GM23338 (cell line): ENCODE data around the gene PCDHA12. TPM values are rescaled to one million over a fixed set of nuclear protein-coding genes. Genes with fewer than 3 reads are reported as not detected.
A peak's percentile ranks its signal among the peaks of the same experiment; 100 is the strongest.
"Not testable (repeated sequence)": the region's sequence is repeated elsewhere in the genome, so short reads cannot be mapped to it uniquely, and the experiment has no call there.

Source experiments
- ATAC-seq: fragments of 200-7000 bp; cut with Tn5 transposase; 3 replicates; pipeline ENCODE4 v1.9.1; 2020
- DNase-seq: peaks from one replicate; pipeline ENCODE4 v3.0.0-alpha.2; 2015; ENCODE audit warnings: low spot score
- H2AFZ ChIP-seq: fragments of 200-600 bp; sonication (generic); 2 replicates; pipeline ENCODE4 v1.8.0; 2016; ENCODE audit warnings: antibody characterized with exemption, mild to moderate bottlenecking, moderate library complexity
- H3F3A ChIP-seq: fragments of 200-600 bp; sonication (generic); replicated peaks from 2 replicates; pipeline ENCODE4 v1.8.0; 2017; ENCODE audit warnings: antibody characterized with exemption, mixed run types, low read depth
- H3K27ac ChIP-seq: fragments of 200-600 bp; sonication (generic); 2 replicates; pipeline ENCODE4 v1.6.1; 2016; ENCODE audit warnings: low read depth
- H3K27me3 ChIP-seq: fragments of 200-600 bp; sonication (generic); 2 replicates; pipeline ENCODE4 v1.8.0; 2016; ENCODE audit warnings: mild to moderate bottlenecking, mixed run types, moderate library complexity; ENCODE audit not compliant: insufficient read depth
- H3K36me3 ChIP-seq: fragments of 200-600 bp; sonication (generic); 2 replicates; pipeline ENCODE4 v1.8.0; 2016; ENCODE audit warnings: mild to moderate bottlenecking; ENCODE audit not compliant: insufficient read depth
- H3K4me1 ChIP-seq: fragments of 200-600 bp; sonication (generic); 2 replicates; pipeline ENCODE4 v1.8.0; 2016; ENCODE audit warnings: mild to moderate bottlenecking, moderate library complexity; ENCODE audit not compliant: insufficient read depth
- H3K4me2 ChIP-seq: fragments of 200-600 bp; sonication (generic); 2 replicates; pipeline ENCODE4 v1.7.1; 2017; ENCODE audit warnings: mixed run types
- H3K4me3 ChIP-seq: fragments of 200-600 bp; sonication (generic); 2 replicates; pipeline ENCODE4 v1.6.1; 2016; ENCODE audit warnings: mixed run types
- H3K79me2 ChIP-seq: fragments of 200-600 bp; sonication (generic); replicated peaks from 2 replicates; pipeline ENCODE4 v1.8.0; 2017; ENCODE audit warnings: mild to moderate bottlenecking; ENCODE audit not compliant: insufficient read depth
- H3K9me2 ChIP-seq: fragments of 200-600 bp; sonication (generic); 2 replicates; pipeline ENCODE4 v1.8.0; 2017; ENCODE audit not compliant: insufficient read depth
- H4K20me1 ChIP-seq: fragments of 200-600 bp; sonication (generic); replicated peaks from 2 replicates; pipeline ENCODE4 v1.8.0; 2017; ENCODE audit warnings: mild to moderate bottlenecking; ENCODE audit not compliant: insufficient read depth
- H3K27ac Mint-ChIP-seq: 2 replicates; pipeline ENCODE4 v1.8.0; 2020; ENCODE audit warnings: inconsistent platforms, mild to moderate bottlenecking, moderate library complexity, mixed read lengths
- H3K27me3 Mint-ChIP-seq: 3 replicates; pipeline ENCODE4 v1.8.0; 2022; ENCODE audit warnings: low read depth, mild to moderate bottlenecking, moderate library complexity, mixed read lengths, inconsistent platforms; ENCODE audit not compliant: insufficient read depth, poor library complexity
- H3K36me3 Mint-ChIP-seq: 3 replicates; pipeline ENCODE4 v1.8.0; 2021; ENCODE audit warnings: low read depth, mild to moderate bottlenecking, inconsistent platforms, moderate library complexity, mixed read lengths
- H3K4me1 Mint-ChIP-seq: 3 replicates; pipeline ENCODE4 v1.8.0; 2020; ENCODE audit warnings: mild to moderate bottlenecking, inconsistent platforms, mixed read lengths
- H3K4me3 Mint-ChIP-seq: 3 replicates; pipeline ENCODE4 v1.8.0; 2021; ENCODE audit warnings: moderate library complexity, mild to moderate bottlenecking, inconsistent platforms, mixed read lengths
- H3K9me3 Mint-ChIP-seq: 3 replicates; pipeline ENCODE4 v1.8.0; 2020; ENCODE audit warnings: moderate library complexity, mild to moderate bottlenecking, inconsistent platforms, mixed read lengths
- CTCF ChIP-seq, 2 experiments: fragments of 200-600 bp in 1 of 2; sonication (generic) in 1 of 2; conservative IDR thresholded peaks; 2 replicates each; pipeline versions ENCODE4 v1.5.1 to v1.6.1; 2016 to 2017; ENCODE audit warnings: antibody characterized with exemption in 2 of 2, low read depth in 2 of 2, mild to moderate bottlenecking in 2 of 2, moderate library complexity in 1 of 2
- EZH2phosphoT487 ChIP-seq: fragments of 200-600 bp; sonication (generic); IDR thresholded peaks from one replicate; pipeline ENCODE4 v1.8.1; 2018; ENCODE audit warnings: antibody characterized with exemption; ENCODE audit not compliant: unreplicated experiment
- POLR2AphosphoS5 ChIP-seq: IDR thresholded peaks from 2 replicates; pipeline ENCODE4 v1.6.1; 2016; ENCODE audit warnings: antibody characterized with exemption, low read depth
- ZNF114 ChIP-seq: fragments of 250-450 bp; sonication (Bioruptor Pico); IDR thresholded peaks from 2 replicates; pipeline ENCODE4 v1.5.0; 2020; ENCODE audit warnings: mild to moderate bottlenecking, moderate library complexity
- polyA plus RNA-seq: library from polyadenylated mRNA; unstranded; fragments of >200 nt; fragmentation: Nextera tagmentation; extraction: Ambion mirVana; gene quantifications from 2 replicates; pipeline ENCODE4 v1.2.1, GENCODE V29; 2016
- total RNA-seq: library from RNA; depleted of rRNA; stranded (reverse); fragments of >200 nt; shearing (Covaris generic); gene quantifications from 2 replicates; pipeline ENCODE4 v1.2.3, GENCODE V29; 2014

PCDHA12 gene
- total and polyA plus RNA-seq, 2 experiments from 2014 or later: 5.1 to 17.7 TPM

GRCh38 chr5:140848139-140849102, 26.7 kb upstream of the PCDHA12 start, which contains the start of gene PCDHA9:
Gene PCDHA9, plus strand, starts transcription at chr5:140848382. Its CDS starts 114 bp downstream, at chr5:140848496.
- H3K27me3 ChIP-seq, H3K27ac ChIP-seq, H3K79me2 ChIP-seq, H3K4me1 ChIP-seq, H3K27me3 Mint-ChIP-seq, H3K9me3 Mint-ChIP-seq, H3K9me2 ChIP-seq, H4K20me1 ChIP-seq, H3K27ac Mint-ChIP-seq, H3K4me1 Mint-ChIP-seq, H3K36me3 ChIP-seq, H3F3A ChIP-seq, H3K36me3 Mint-ChIP-seq, DNase-seq: not testable (repeated sequence)
- H2AFZ ChIP-seq: peak within 1 kb of the TSS; percentile 96
- peak; percentile 43 to 50; a peak in 3 of 4 replicates for TF ChIP-seq CTCF (conservative IDR thresholded peaks at IDR 0.05; ENCODE audit: low read depth in 2 of 2)
- peak within 1 kb of the TSS; percentile 70 for H3K4me3 ChIP-seq
- H3K4me2 ChIP-seq: peak within 1 kb of the TSS; percentile 82
- ATAC-seq: peak; percentile 97
- H3K4me3 Mint-ChIP-seq: peak within 1 kb of the TSS; percentile 82

- H4K20me1 ChIP-seq, H3K27ac ChIP-seq, H3K79me2 ChIP-seq, H3K27ac Mint-ChIP-seq, H3K27me3 ChIP-seq, H3K9me2 ChIP-seq, ATAC-seq, H3K4me1 Mint-ChIP-seq, H3K9me3 Mint-ChIP-seq, H3K4me3 Mint-ChIP-seq, H3K27me3 Mint-ChIP-seq, H2AFZ ChIP-seq, H3F3A ChIP-seq, H3K36me3 ChIP-seq, DNase-seq, H3K36me3 Mint-ChIP-seq, H3K4me2 ChIP-seq, H3K4me1 ChIP-seq, H3K4me3 ChIP-seq: not testable (repeated sequence)
Measured at GRCh38 chr5:140849831-140850634, 25.1 kb upstream of the PCDHA12 start.

- ATAC-seq (peak; percentile 83), DNase-seq (peak; percentile 90)
- no peak within 1 kb of the TSS for H3K27ac ChIP-seq
- Mint-ChIP-seq H3K9me3 (peaks cover 26% of the 10 kb centered on the region), H3K4me1 (peaks cover 7% of the 10 kb centered on the region; the same call in 2 of the 3 replicates), H3K4me3 (peak within 1 kb of the TSS; percentile 92), H3K27me3 (peaks cover 5% of the 10 kb centered on the region), H3K36me3 (peaks cover 37% of the 10 kb centered on the region), H3K27ac (peak within 1 kb of the TSS; percentile 96)
- no peaks in the 10 kb centered on the region for H3K27me3 ChIP-seq
- peak within 1 kb of the TSS; percentile 71 for H3K4me2 ChIP-seq
- peak within 1 kb of the TSS; percentile 57 for H3K4me3 ChIP-seq
- H4K20me1 ChIP-seq: no peaks in the 10 kb centered on the region
- H2AFZ ChIP-seq: 0 out of 2 replicates have a peak within 1 kb of the TSS, but pooled peaks have one; percentile 1
- no peaks in the 10 kb centered on the region; the same call in 1 of the 2 replicates for H3K4me1 ChIP-seq
- peaks cover 15% of the 10 kb centered on the region for H3K79me2 ChIP-seq
- H3F3A ChIP-seq: no peaks in the 10 kb centered on the region
- H3K9me2 ChIP-seq: no peaks in the 10 kb centered on the region
- H3K36me3 ChIP-seq: no peaks in the 10 kb centered on the region
- TF ChIP-seq ZNF114 (CRISPR knock-in tag) (no peak), POLR2AphosphoS5 (peak; percentile 60), EZH2phosphoT487 (no peak), CTCF (conservative IDR thresholded peaks at IDR 0.05; ENCODE audit: low read depth in 2 of 2) (peak; percentile 77 to 85)
Measured at GRCh38 chr5:140855772-140856674, 19.1 kb upstream of the PCDHA12 start, which contains the start of gene PCDHA10. Gene PCDHA10, plus strand, starts transcription at chr5:140855897. Its CDS starts 152 bp downstream, at chr5:140856049.
